A673 (cell line): ENCODE data around the gene PRKAG2.

Experiments
- EZH2 ChIP-seq: fragments of 200-600 bp; sonication (generic); IDR thresholded peaks from 2 replicates; pipeline ENCODE4 v1.6.1; 2017; ENCODE audit warnings: borderline replicate concordance, low read depth, mild to moderate bottlenecking, mixed read lengths, antibody characterized with exemption, low read length; ENCODE audit not compliant: poor library complexity, severe bottlenecking
- TF ChIP-seq, protein P1 (sequence below): fragments of 300-800, 200-600 bp; sonication (generic); conservative IDR thresholded peaks from 2 replicates; pipeline ENCODE4 v1.5.1; 2017; ENCODE audit warnings: low read depth, mild to moderate bottlenecking, antibody characterized with exemption, low read length, moderate library complexity, mixed read lengths

- TF ChIP-seq, protein P1, sequence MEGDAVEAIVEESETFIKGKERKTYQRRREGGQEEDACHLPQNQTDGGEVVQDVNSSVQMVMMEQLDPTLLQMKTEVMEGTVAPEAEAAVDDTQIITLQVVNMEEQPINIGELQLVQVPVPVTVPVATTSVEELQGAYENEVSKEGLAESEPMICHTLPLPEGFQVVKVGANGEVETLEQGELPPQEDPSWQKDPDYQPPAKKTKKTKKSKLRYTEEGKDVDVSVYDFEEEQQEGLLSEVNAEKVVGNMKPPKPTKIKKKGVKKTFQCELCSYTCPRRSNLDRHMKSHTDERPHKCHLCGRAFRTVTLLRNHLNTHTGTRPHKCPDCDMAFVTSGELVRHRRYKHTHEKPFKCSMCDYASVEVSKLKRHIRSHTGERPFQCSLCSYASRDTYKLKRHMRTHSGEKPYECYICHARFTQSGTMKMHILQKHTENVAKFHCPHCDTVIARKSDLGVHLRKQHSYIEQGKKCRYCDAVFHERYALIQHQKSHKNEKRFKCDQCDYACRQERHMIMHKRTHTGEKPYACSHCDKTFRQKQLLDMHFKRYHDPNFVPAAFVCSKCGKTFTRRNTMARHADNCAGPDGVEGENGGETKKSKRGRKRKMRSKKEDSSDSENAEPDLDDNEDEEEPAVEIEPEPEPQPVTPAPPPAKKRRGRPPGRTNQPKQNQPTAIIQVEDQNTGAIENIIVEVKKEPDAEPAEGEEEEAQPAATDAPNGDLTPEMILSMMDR, result no peak
- TF ChIP-seq EZH2, result no peak
Observed at GRCh38 chr7:151803841-151804240, 73.1 kb downstream of the PRKAG2 start.
